HEK293 (cell line): Measurements from ENCODE around the gene ALLC.

Source experiments
- CTCF ChIA-PET: fragments of 350-600 bp; formaldehyde crosslinking; extraction: SDS; loops from one replicate; lab custom pipeline; 2021; ENCODE audit warnings: antibody characterized with exemption; lab: Yijun Ruan, JAX
- POLR2A ChIA-PET: fragments of 300-600 bp; formaldehyde crosslinking; extraction: SDS; loops from one replicate; lab custom pipeline; 2020; ENCODE audit warnings: antibody characterized with exemption, inconsistent platforms; lab: Yijun Ruan, JAX
- H3K27ac ChIP-seq: fragments of 200-500 bp; sonication (Bioruptor generic); 2 replicates; pipeline ENCODE4 v1.5.1; 2014; ENCODE audit warnings: low read depth, low read length, control low read depth, inconsistent platforms; ENCODE audit errors: extremely low read depth
- H3K36me3 ChIP-seq, 2 experiments: fragments of 200-500 bp in 1 of 2; sonication (Bioruptor generic) in 1 of 2; 1 replicate in 1 of 2; 2 replicates in 1 of 2; pipeline ENCODE4 v1.5.1; 2014 to 2017; ENCODE audit warnings: inconsistent platforms in 2 of 2, low read length in 2 of 2; ENCODE audit not compliant: control insufficient read depth in 2 of 2, insufficient read depth in 1 of 2
- H3K4me1 ChIP-seq: fragments of 200-500 bp; sonication (Bioruptor generic); 2 replicates; pipeline ENCODE4 v1.5.1; 2014; ENCODE audit warnings: mild to moderate bottlenecking, low read length, inconsistent platforms; ENCODE audit not compliant: control insufficient read depth, insufficient read depth
- H3K4me3 ChIP-seq: 2 replicates; pipeline ENCODE4 v1.5.1; 2011; ENCODE audit warnings: low read depth, mild to moderate bottlenecking, control low read depth, low read length, moderate library complexity
- H3K9me3 ChIP-seq: fragments of 200-500 bp; sonication (Bioruptor generic); 2 replicates; pipeline ENCODE4 v1.5.1; 2014; ENCODE audit warnings: low read depth, low read length, inconsistent platforms; ENCODE audit not compliant: control insufficient read depth, insufficient read depth
- KLF9 ChIP-seq: fragments of 450-650 bp; formaldehyde crosslinking; IDR thresholded peaks from 2 replicates; pipeline ENCODE4 v1.5.1; 2016; ENCODE audit warnings: missing biosample characterization, missing genetic modification characterization, low read depth
- REPIN1 ChIP-seq: fragments of 450-650 bp; formaldehyde crosslinking; IDR thresholded peaks from 2 replicates; pipeline ENCODE4 v1.5.1; 2017; ENCODE audit warnings: missing biosample characterization, missing genetic modification characterization, low read depth
- YY1 ChIP-seq: fragments of 450-650 bp; formaldehyde crosslinking; IDR thresholded peaks from 2 replicates; pipeline ENCODE4 v1.5.1; 2018; ENCODE audit warnings: missing biosample characterization, missing genetic modification characterization
- ZBTB48 ChIP-seq: fragments of 450-650 bp; formaldehyde crosslinking; IDR thresholded peaks from 2 replicates; pipeline ENCODE4 v1.5.1; 2016; ENCODE audit warnings: missing biosample characterization, missing genetic modification characterization
- ZBTB7A ChIP-seq: fragments of 450-650 bp; formaldehyde crosslinking; IDR thresholded peaks from 2 replicates; pipeline ENCODE4 v1.5.1; 2016; ENCODE audit warnings: low read depth, missing biosample characterization, missing genetic modification characterization
- ZNF133 ChIP-seq: fragments of 450-650 bp; formaldehyde crosslinking; IDR thresholded peaks from 2 replicates; pipeline ENCODE4 v1.5.1; 2016; ENCODE audit warnings: missing biosample characterization, missing genetic modification characterization
- ZNF274 ChIP-seq, 2 experiments: fragments of 200-500 bp in 1 of 2; fragments of 450-650 bp in 1 of 2; sonication (Bioruptor generic) in 1 of 2; formaldehyde crosslinking in 1 of 2; IDR thresholded peaks; 2 replicates each; pipeline versions ENCODE4 v1.5.1 to v1.6.1; 2014 to 2016; ENCODE audit warnings: borderline replicate concordance in 1 of 2, inconsistent platforms in 1 of 2, low read length in 1 of 2, missing biosample characterization in 1 of 2, missing genetic modification characterization in 1 of 2
- ZNF292 ChIP-seq: fragments of 450-650 bp; formaldehyde crosslinking; IDR thresholded peaks from 2 replicates; pipeline ENCODE4 v1.5.1; 2016; ENCODE audit warnings: low read depth, missing biosample characterization, missing genetic modification characterization, borderline replicate concordance
- ZNF529 ChIP-seq: fragments of 450-650 bp; formaldehyde crosslinking; IDR thresholded peaks from 2 replicates; pipeline ENCODE4 v1.5.1; 2017; ENCODE audit warnings: missing genetic modification characterization, missing biosample characterization; ENCODE audit not compliant: insufficient replicate concordance
- ZNF654 ChIP-seq: fragments of 450-650 bp; formaldehyde crosslinking; IDR thresholded peaks from 2 replicates; pipeline ENCODE4 v1.5.1; 2016; ENCODE audit warnings: low read depth, missing biosample characterization, missing genetic modification characterization
- ZNF707 ChIP-seq: fragments of 450-650 bp; formaldehyde crosslinking; IDR thresholded peaks from 2 replicates; pipeline ENCODE4 v1.5.1; 2016; ENCODE audit warnings: missing biosample characterization, missing genetic modification characterization
- TF ChIP-seq, protein P1 (sequence below): fragments of 450-650 bp; formaldehyde crosslinking; IDR thresholded peaks from 2 replicates; pipeline ENCODE4 v1.5.1; 2016; ENCODE audit warnings: missing biosample characterization, missing genetic modification characterization
- TF ChIP-seq, protein P2 (sequence below): fragments of 450-650 bp; formaldehyde crosslinking; IDR thresholded peaks from 2 replicates; pipeline ENCODE4 v1.5.1; 2016; ENCODE audit warnings: missing biosample characterization, missing genetic modification characterization, borderline replicate concordance
- TF ChIP-seq, protein P3 (sequence below): fragments of 450-650 bp; formaldehyde crosslinking; IDR thresholded peaks from 2 replicates; pipeline ENCODE4 v1.5.1; 2017; ENCODE audit warnings: missing biosample characterization, missing genetic modification characterization

ALLC gene

DNA sequence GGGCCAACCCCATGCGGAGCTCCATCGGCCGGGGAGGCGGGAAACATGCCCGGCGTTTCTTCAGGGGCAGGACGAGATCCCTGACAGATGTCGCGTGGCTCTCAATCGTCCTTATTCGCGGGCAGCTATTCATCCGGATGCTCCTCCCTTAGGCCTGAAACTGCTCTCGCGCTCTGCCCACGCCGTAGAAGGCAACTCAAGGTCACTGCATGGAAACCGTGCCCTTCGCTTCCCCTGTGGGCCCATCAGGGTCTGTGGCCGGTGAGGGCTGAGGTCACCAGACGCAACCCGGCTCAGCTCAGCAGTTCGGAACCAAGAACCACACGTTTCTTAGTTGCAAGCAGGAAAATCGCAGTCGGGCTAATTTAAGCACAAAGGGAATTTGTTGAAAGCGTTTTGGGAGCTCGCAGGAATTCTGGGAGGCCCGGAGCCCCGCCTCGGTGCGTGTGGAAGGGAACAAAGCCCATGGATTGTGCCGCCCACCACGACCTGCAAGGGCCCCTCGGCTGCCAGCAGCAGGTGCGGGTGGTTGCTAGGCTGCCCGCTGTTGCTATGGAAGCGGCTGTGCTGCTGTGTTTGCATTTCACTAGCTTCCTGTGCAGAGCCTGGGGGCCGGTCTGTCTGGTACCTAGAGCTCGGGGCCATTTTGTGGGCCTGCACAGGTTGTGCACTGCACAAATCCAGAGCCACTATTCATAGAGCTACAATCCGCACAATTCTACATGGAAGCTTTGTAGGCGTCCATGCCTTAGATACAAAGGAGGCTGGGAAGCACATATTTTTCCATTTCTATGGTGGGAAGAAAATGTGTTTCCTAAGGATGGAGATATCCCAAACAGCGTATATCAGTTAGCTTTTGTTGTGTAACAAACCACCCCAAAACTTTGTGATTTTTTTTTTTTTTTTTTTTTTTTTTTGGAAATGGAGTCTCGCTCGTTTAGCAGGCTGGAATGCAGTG is 6.0 kb upstream of the ALLC start (continued):
- TF ChIP-seq YY1 (tag by site-specific recombination) = no peak
- no peak for TF ChIP-seq ZNF274 (IDR thresholded peaks at IDR 0.05; ENCODE audit: low read length)
- TF ChIP-seq ZNF274 (tag by site-specific recombination; IDR thresholded peaks at IDR 0.05; ENCODE audit: borderline replicate concordance) = no peak

DNA sequence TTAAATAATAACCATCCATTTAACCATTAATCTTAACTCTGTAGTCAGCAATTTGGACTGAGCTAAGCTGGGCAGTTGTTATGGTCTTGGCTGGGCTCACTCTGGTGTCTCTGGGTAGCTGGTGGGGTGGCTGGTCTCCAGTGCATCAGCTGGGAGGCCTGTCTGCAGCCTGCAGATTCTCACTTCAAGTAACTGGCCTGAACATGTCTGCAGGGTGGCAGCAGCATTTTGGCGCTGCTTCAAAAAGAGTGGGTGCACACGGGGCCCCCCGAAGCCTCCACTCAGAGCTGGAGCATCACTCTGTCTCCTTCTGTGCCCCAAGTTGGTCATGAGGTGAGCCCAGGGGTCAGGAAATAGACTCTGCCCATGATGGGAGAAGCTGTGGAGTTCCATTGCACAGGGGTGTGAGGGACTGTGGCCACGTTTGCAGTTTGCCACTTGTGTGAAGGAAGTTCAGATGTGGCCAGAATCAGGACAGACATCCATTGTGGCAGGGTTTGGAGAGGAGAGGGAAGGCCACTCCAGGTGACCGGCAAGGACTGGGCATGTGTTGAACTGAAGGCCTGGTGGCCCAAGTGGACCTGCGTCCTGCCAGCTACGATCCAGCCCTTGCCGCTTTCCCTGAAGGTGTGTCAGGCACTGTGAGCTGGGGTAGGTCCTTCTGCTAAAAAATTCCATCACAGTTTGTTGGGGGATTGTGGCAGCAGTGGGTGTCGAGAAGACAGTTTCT is 4.9 kb upstream of the ALLC start:
- TF ChIP-seq ZNF707 (no peak), REPIN1 (tag by site-specific recombination) (no peak), ZNF654 (no peak), KLF9 (tag by site-specific recombination) (no peak), ZNF529 (no peak), ZBTB48 (tag by site-specific recombination) (no peak), ZBTB7A (tag by site-specific recombination) (no peak), ZNF292 (tag by site-specific recombination) (no peak), ZNF133 (no peak)
- TF ChIP-seq, protein P1, sequence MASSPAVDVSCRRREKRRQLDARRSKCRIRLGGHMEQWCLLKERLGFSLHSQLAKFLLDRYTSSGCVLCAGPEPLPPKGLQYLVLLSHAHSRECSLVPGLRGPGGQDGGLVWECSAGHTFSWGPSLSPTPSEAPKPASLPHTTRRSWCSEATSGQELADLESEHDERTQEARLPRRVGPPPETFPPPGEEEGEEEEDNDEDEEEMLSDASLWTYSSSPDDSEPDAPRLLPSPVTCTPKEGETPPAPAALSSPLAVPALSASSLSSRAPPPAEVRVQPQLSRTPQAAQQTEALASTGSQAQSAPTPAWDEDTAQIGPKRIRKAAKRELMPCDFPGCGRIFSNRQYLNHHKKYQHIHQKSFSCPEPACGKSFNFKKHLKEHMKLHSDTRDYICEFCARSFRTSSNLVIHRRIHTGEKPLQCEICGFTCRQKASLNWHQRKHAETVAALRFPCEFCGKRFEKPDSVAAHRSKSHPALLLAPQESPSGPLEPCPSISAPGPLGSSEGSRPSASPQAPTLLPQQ (tag by site-specific recombination) = no peak
- TF ChIP-seq, protein P2, sequence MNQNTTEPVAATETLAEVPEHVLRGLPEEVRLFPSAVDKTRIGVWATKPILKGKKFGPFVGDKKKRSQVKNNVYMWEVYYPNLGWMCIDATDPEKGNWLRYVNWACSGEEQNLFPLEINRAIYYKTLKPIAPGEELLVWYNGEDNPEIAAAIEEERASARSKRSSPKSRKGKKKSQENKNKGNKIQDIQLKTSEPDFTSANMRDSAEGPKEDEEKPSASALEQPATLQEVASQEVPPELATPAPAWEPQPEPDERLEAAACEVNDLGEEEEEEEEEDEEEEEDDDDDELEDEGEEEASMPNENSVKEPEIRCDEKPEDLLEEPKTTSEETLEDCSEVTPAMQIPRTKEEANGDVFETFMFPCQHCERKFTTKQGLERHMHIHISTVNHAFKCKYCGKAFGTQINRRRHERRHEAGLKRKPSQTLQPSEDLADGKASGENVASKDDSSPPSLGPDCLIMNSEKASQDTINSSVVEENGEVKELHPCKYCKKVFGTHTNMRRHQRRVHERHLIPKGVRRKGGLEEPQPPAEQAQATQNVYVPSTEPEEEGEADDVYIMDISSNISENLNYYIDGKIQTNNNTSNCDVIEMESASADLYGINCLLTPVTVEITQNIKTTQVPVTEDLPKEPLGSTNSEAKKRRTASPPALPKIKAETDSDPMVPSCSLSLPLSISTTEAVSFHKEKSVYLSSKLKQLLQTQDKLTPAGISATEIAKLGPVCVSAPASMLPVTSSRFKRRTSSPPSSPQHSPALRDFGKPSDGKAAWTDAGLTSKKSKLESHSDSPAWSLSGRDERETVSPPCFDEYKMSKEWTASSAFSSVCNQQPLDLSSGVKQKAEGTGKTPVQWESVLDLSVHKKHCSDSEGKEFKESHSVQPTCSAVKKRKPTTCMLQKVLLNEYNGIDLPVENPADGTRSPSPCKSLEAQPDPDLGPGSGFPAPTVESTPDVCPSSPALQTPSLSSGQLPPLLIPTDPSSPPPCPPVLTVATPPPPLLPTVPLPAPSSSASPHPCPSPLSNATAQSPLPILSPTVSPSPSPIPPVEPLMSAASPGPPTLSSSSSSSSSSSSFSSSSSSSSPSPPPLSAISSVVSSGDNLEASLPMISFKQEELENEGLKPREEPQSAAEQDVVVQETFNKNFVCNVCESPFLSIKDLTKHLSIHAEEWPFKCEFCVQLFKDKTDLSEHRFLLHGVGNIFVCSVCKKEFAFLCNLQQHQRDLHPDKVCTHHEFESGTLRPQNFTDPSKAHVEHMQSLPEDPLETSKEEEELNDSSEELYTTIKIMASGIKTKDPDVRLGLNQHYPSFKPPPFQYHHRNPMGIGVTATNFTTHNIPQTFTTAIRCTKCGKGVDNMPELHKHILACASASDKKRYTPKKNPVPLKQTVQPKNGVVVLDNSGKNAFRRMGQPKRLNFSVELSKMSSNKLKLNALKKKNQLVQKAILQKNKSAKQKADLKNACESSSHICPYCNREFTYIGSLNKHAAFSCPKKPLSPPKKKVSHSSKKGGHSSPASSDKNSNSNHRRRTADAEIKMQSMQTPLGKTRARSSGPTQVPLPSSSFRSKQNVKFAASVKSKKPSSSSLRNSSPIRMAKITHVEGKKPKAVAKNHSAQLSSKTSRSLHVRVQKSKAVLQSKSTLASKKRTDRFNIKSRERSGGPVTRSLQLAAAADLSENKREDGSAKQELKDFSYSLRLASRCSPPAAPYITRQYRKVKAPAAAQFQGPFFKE (tag by site-specific recombination) = no peak
- TF ChIP-seq, protein P3, sequence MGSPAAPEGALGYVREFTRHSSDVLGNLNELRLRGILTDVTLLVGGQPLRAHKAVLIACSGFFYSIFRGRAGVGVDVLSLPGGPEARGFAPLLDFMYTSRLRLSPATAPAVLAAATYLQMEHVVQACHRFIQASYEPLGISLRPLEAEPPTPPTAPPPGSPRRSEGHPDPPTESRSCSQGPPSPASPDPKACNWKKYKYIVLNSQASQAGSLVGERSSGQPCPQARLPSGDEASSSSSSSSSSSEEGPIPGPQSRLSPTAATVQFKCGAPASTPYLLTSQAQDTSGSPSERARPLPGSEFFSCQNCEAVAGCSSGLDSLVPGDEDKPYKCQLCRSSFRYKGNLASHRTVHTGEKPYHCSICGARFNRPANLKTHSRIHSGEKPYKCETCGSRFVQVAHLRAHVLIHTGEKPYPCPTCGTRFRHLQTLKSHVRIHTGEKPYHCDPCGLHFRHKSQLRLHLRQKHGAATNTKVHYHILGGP (tag by site-specific recombination) = no peak
- H3K27ac ChIP-seq = no peak overlapping the region
- ChIA-PET POLR2A (no interaction called here), CTCF (interaction anchor here (0.6 to 5.8 kb wide), 3 partner anchors 230 to 809 kb away, joined by 4 to 27 read pairs (median 8); no protein-coding TSS in a partner anchor)
- no peak overlapping the region for H3K4me3 ChIP-seq
- no peaks in the 10 kb centered on the region for H3K36me3 ChIP-seq
- no peaks in the 10 kb centered on the region for H3K4me1 ChIP-seq
- H3K9me3 ChIP-seq = no peaks in the 10 kb centered on the region
